T-helper 9 cell (primary cell): ENCODE measurements around the gene CXorf58.
"Not testable (repeated sequence)": the region's sequence is repeated elsewhere in the genome, so short reads cannot be mapped to it uniquely, and the experiment has no call there.

Source experiments
- DNase-seq: peaks from one replicate; pipeline ENCODE4 v3.0.0-alpha.2; 2020

The CXorf58 gene

DNA sequence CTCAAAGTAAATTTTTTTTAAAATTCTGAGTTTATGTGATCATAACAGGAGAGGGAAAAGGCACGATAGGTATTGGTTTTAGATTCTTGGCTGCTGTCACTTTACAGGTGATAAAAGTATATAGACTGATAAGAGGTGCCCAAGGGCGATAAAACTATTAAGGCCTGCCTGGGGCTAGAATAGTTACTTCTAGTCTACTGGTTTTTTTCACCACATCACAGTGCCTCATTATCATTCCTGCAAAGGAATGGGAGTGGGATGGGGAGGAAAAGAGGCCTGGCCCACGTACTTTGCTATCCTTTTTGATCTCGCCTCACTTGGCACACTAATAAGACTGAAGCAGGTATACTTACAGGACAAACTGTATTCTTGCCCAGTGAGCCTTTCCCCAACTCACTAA lies 46.6 kb downstream of the CXorf58 start:
- DNase-seq, result no peak

DNA sequence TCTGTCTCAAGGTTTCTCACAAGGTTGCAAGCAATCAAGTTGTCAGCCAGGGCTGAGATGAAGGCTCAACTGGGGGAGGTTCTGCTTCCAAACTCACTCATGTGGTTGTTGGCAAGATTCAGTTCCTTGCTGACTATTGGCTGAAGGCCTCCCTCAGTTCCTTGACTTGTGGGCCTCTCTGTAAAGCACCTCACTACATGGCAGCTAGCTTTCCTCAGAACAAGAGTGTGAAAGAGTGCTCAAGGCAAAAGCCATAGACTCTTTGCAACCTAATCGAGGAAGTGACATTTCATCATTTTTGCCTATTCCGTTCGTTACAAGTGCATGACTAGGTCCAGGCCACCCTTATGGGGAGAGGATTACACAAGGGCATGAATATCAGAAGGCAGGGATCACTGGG lies 52.0 kb downstream of the CXorf58 start:
- no peak for DNase-seq

DNA sequence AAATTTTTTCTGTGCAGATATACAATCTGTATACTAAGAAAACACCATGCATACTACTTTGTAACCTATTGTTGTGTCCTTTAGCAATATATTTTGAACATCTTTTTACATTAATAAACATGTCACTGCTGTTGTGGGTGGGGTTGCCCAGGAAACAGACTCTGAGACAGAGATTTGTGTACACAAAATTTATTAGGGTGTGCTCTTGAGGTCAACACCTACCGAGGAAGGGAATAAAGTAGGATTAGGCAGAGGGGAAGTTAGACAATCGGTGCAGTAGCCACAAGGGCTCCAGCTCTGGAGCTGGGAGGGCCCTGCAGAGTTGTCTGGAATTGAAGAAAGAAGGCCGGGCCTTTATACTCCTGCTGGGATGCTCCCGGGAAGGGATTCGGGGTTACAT lies 56.4 kb downstream of the CXorf58 start:
- DNase-seq, result no peak

DNA sequence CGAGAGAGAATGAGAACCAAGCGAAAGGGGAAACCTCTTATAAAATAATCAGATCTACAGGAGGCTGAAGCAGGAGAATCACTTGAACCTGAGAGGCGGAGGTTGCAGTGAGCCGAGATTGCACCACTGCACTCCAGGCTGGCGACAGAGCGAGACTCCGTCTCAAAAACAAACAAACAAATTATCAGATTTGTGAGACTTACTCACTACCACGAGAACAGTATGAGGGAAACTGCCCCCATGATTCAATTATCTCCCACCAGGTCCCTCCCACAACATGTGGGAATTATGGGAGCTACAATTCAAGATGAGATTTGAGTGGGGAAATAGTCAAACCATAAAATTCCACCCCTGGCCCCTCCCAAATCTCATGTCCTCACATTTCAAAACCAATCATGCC lies 57.8 kb downstream of the CXorf58 start:
- not testable (repeated sequence) for DNase-seq

DNA sequence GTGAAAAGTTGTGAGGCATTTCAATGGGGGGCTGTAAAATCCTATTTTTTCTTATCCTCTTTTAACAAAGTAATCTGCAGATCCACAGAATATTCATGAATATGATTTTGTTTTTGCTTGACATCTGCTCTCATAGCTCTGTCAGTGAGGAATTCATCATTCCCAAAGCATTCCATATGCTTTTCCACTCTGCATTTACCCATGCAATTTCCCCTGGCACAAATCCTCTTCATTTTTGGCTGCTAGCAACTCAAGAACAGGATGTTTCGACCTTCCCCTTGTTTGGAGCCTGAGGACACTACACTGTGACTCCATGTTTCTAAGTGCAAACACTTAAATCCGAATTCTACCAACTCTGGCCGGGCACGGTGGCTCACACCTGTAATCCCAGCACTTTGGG lies 70.7 kb downstream of the CXorf58 start:
- no peak for DNase-seq

DNA sequence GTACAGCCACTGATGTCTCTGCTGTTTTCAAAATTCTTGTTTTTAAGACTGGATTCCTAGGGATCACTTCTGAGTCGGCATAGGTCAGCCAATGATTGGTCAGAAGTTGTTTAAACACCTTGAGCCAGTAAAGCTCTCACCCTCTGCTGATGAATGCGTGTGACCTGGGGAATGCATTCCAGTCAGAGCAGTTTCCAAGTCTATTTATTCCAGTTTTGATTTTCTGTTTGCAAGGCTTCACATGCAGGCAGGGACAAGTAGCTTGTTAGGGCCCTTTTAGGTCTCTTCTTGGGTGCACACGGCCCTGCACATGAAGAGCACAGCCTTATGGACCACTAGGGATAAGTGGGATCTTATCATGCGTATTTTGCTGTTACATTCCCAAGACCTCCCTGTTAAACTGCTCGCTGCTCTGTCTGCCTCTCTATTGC lies 72.2 kb downstream of the CXorf58 start:
- no peak for DNase-seq

DNA sequence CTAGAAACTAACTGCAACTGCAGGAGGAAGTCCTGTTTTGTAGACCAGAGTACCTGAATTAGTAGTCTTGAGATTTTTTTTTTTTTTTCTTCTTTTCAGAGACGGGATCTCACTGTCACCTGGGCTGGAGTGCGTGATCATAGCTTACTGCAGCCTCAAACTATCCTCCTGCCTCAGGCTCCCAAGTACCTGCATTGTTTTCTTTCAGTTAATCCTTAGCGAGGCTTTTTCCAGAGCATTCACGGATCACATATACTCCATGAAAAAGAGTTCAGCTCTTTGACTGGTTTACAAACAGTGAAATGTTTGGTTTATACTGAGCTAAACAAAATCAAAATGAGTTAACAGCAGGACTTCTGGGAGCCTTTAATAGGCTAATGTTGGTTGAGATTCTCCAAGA lies 73.4 kb downstream of the CXorf58 start:
- no peak for DNase-seq

DNA sequence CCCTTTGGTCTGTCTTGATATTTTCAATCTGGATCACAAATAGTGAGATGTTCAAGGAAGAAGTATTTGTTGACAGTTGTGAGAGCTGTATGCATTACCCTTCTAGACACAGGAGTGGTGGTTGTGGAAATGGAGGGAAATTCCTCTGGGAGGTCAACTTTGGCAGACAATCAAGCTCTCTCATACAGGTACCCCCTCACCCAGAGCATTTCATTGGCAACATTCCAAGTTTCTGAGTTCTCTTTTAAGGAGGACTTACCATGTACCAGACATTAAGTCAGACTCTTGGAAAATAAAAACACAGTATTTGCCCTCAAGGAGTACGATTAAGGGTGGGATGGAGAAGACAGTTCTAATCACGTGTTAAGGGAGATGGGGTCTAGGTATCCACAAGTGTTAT lies 73.9 kb downstream of the CXorf58 start:
- DNase-seq, result no peak

DNA sequence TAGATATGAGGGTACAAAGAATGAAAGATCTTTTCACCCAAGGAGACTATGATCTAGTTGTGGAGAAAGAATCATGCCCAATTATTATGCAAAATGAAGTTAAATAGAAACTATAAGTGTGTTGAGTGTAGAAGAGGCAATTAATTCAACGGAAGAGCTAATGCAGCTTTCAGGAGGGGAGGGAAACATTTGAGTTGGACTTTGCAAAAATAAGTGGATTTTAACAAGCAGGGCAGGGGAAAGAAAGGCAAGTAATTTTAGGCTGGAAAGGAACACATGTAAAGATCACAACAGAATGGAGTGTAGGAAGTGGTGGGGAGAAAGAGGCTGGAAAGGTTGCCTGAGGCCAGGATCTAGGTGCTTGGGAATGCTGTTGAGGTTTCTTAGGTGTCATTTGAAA lies 75.1 kb downstream of the CXorf58 start:
- DNase-seq, result no peak
